Measurements from ENCODE around the gene VAV3.

DNA sequence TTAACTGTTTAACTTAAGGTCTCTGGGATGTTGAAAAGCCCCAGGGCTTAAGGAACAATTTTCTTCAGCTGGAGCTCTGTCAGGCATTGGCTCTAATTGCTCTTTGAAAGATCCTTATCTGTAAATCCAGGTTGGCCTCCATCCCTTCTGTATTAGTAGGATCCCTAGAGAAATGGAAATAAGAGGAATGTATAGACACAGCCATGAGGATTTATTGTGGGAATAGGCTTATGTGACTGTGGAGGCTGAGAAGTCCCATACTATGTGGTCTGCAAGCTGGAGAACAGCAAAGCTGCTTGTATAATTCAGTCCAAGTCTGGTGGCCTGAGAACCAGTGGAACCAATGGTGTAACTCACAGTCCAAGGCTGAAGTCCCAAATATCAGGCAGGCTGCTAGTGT is 47.6 kb upstream of the VAV3 start:
- TF ChIP-seq EP300 (IDR thresholded peaks at IDR 0.05), result no peak
- TF ChIP-seq, protein P1, sequence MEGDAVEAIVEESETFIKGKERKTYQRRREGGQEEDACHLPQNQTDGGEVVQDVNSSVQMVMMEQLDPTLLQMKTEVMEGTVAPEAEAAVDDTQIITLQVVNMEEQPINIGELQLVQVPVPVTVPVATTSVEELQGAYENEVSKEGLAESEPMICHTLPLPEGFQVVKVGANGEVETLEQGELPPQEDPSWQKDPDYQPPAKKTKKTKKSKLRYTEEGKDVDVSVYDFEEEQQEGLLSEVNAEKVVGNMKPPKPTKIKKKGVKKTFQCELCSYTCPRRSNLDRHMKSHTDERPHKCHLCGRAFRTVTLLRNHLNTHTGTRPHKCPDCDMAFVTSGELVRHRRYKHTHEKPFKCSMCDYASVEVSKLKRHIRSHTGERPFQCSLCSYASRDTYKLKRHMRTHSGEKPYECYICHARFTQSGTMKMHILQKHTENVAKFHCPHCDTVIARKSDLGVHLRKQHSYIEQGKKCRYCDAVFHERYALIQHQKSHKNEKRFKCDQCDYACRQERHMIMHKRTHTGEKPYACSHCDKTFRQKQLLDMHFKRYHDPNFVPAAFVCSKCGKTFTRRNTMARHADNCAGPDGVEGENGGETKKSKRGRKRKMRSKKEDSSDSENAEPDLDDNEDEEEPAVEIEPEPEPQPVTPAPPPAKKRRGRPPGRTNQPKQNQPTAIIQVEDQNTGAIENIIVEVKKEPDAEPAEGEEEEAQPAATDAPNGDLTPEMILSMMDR (IDR thresholded peaks at IDR 0.05), result no peak
